GM21423 (cell line): Measurements from ENCODE around the gene E2F4.
A peak's percentile ranks its signal among the peaks of the same experiment; 100 is the strongest.

Experiments
- ATAC-seq: cut with Tn5 transposase; IDR thresholded peaks from one replicate; pipeline ENCODE4 v1.9.1; 2021; ENCODE audit warnings: mild to moderate bottlenecking, moderate library complexity; ENCODE audit not compliant: unreplicated experiment

The E2F4 gene

GRCh38 chr16:67191995-67192681, at the start of gene E2F4:
Gene E2F4, plus strand, starts transcription at chr16:67192155. Its CDS starts 73 bp downstream, at chr16:67192228.
- peak; percentile 84 for ATAC-seq

GRCh38 chr16:67142342-67142741, 49.6 kb upstream of the E2F4 start:
- no peak for ATAC-seq

GRCh38 chr16:67144943-67145342, 47.0 kb upstream of the E2F4 start:
- ATAC-seq: no peak

GRCh38 chr16:67145746-67146145, 46.2 kb upstream of the E2F4 start:
- no peak for ATAC-seq

GRCh38 chr16:67146523-67147357, 45.2 kb upstream of the E2F4 start:
- no peak for ATAC-seq

GRCh38 chr16:67147437-67148140, 44.4 kb upstream of the E2F4 start:
- no peak for ATAC-seq

GRCh38 chr16:67148221-67148620, 43.7 kb upstream of the E2F4 start:
- ATAC-seq: no peak

- no peak for ATAC-seq
Observed at GRCh38 chr16:67148656-67149275, 43.2 kb upstream of the E2F4 start.

- ATAC-seq: no peak
Observed at GRCh38 chr16:67149276-67150046, 42.5 kb upstream of the E2F4 start.

GRCh38 chr16:67150047-67150832, 41.7 kb upstream of the E2F4 start:
- ATAC-seq: peak; percentile 28

- ATAC-seq: peak; percentile 55
Observed at GRCh38 chr16:67150833-67151396, 41.0 kb upstream of the E2F4 start, which contains the start of gene B3GNT9. Gene B3GNT9, minus strand, starts transcription at chr16:67150998. Its CDS starts 513 bp downstream, at chr16:67150485.

- no peak for ATAC-seq
Observed at GRCh38 chr16:67151431-67152097, 40.4 kb upstream of the E2F4 start.

- ATAC-seq: no peak
Observed at GRCh38 chr16:67154578-67155294, 37.2 kb upstream of the E2F4 start.

- ATAC-seq: no peak
Observed at GRCh38 chr16:67155295-67156142, 36.4 kb upstream of the E2F4 start.

- no peak for ATAC-seq
Observed at GRCh38 chr16:67156143-67156844, 35.7 kb upstream of the E2F4 start.

GRCh38 chr16:67157106-67157748, 34.7 kb upstream of the E2F4 start:
- ATAC-seq: no peak
